IPS-NIHi7 (cell line): ENCODE results near the gene PI16.
A peak's percentile ranks its signal among the peaks of the same experiment; 100 is the strongest.

Experiments
- DNase-seq: peaks from one replicate; pipeline ENCODE4 v3.0.0; 2012; ENCODE audit warnings: mixed read lengths; ENCODE audit errors: extremely low spot score

PI16 gene

GRCh38 chr6:36957773-36958271, 3.3 kb downstream of the PI16 start:
- DNase-seq: no peak

- DNase-seq: peak; percentile 76
Measured at GRCh38 chr6:36958775-36959554, 4.4 kb downstream of the PI16 start.

GRCh38 chr6:36959555-36960250, 5.2 kb downstream of the PI16 start:
- DNase-seq: no peak

- no peak for DNase-seq
Measured at GRCh38 chr6:36961441-36962435, 7.2 kb downstream of the PI16 start.

- DNase-seq: peak; percentile 93
Measured at GRCh38 chr6:36962874-36963273, 8.3 kb downstream of the PI16 start.

GRCh38 chr6:36963451-36964290, 9.1 kb downstream of the PI16 start:
- DNase-seq: no peak

GRCh38 chr6:36964349-36964748, 9.8 kb downstream of the PI16 start:
- no peak for DNase-seq

- DNase-seq: no peak
Measured at GRCh38 chr6:36964908-36965307, 10.4 kb downstream of the PI16 start.

GRCh38 chr6:36967301-36967700, 12.8 kb downstream of the PI16 start:
- no peak for DNase-seq

- DNase-seq: no peak
Measured at GRCh38 chr6:36967757-36968156, 13.2 kb downstream of the PI16 start.

- no peak for DNase-seq
Measured at GRCh38 chr6:36968266-36968977, 13.9 kb downstream of the PI16 start.

GRCh38 chr6:36969240-36969691, 14.7 kb downstream of the PI16 start:
- no peak for DNase-seq

- DNase-seq: no peak
Measured at GRCh38 chr6:36969988-36970891, 15.7 kb downstream of the PI16 start.

GRCh38 chr6:36970892-36971842, 16.6 kb downstream of the PI16 start:
- no peak for DNase-seq

- DNase-seq: no peak
Measured at GRCh38 chr6:36971921-36972673, 17.6 kb downstream of the PI16 start.

- no peak for DNase-seq
Measured at GRCh38 chr6:36973190-36973589, 18.7 kb downstream of the PI16 start.

- DNase-seq: no peak
Measured at GRCh38 chr6:36973647-36974046, 19.1 kb downstream of the PI16 start.
